ENCODE data around the gene PCSK5.

DNA sequence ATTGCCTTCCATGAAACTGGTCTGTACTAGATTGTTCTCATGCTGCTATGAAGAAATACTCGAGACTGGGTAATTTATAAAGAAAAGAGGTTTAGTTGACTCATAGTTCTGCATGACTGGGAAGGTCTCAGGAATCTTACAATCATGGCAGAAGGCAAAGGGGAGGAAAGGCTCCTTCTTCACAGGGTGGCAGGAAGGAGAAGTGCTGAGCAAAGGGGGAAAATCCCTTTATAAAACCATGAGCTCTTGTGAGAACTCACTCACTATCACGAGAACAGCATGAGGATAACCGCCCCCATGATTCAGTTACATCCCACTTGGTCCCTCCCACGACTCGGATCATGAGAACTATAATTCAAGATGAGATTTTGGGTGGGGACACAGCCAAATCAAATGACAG, 340.5 kb downstream of the PCSK5 start:
- TF ChIP-seq POLR2A (IDR thresholded peaks at IDR 0.05) = no peak
- TF ChIP-seq, protein P1, sequence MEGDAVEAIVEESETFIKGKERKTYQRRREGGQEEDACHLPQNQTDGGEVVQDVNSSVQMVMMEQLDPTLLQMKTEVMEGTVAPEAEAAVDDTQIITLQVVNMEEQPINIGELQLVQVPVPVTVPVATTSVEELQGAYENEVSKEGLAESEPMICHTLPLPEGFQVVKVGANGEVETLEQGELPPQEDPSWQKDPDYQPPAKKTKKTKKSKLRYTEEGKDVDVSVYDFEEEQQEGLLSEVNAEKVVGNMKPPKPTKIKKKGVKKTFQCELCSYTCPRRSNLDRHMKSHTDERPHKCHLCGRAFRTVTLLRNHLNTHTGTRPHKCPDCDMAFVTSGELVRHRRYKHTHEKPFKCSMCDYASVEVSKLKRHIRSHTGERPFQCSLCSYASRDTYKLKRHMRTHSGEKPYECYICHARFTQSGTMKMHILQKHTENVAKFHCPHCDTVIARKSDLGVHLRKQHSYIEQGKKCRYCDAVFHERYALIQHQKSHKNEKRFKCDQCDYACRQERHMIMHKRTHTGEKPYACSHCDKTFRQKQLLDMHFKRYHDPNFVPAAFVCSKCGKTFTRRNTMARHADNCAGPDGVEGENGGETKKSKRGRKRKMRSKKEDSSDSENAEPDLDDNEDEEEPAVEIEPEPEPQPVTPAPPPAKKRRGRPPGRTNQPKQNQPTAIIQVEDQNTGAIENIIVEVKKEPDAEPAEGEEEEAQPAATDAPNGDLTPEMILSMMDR (IDR thresholded peaks at IDR 0.05) = no peak
